HCT116 (cell line): ENCODE results near the gene GUK1.

Experiments
- CEBPB ChIP-seq: IDR thresholded peaks from 2 replicates; pipeline ENCODE4 v1.6.1; 2012; ENCODE audit warnings: low read depth
- CTCF ChIP-seq, 3 experiments: fragments of 200-600 bp in 1 of 3; sonication (generic) in 1 of 3; IDR thresholded peaks in 2 of 3; conservative IDR thresholded peaks in 1 of 3; 2 replicates each; pipeline ENCODE4 v1.5.1; 2012 to 2017; ENCODE audit warnings: low read depth in 2 of 3, low read length in 2 of 3, antibody characterized with exemption in 1 of 3, borderline replicate concordance in 1 of 3, control low read depth in 1 of 3, mild to moderate bottlenecking in 1 of 3, mixed read lengths in 1 of 3, mixed run types in 1 of 3, moderate library complexity in 1 of 3; ENCODE audit not compliant: insufficient read depth in 1 of 3
- EZH2 ChIP-seq: fragments of 200-600 bp; sonication (generic); IDR thresholded peaks from 2 replicates; pipeline ENCODE4 v1.6.1; 2017; ENCODE audit warnings: antibody characterized with exemption, mixed run types
- EZH2phosphoT487 ChIP-seq: fragments of 200-600 bp; IDR thresholded peaks from 2 replicates; pipeline ENCODE4 v1.6.1; 2018; ENCODE audit warnings: antibody characterized with exemption, borderline replicate concordance
- POLR2A ChIP-seq: IDR thresholded peaks from 2 replicates; pipeline ENCODE4 v1.7.0; 2011; ENCODE audit warnings: borderline replicate concordance; ENCODE audit not compliant: insufficient read depth, insufficient read length; ENCODE audit errors: extremely low read depth
- POLR2AphosphoS5 ChIP-seq: IDR thresholded peaks from 2 replicates; pipeline ENCODE4 v1.6.1; 2011; ENCODE audit warnings: mild to moderate bottlenecking, low read depth, low read length, moderate library complexity
- REST ChIP-seq: IDR thresholded peaks from 2 replicates; pipeline ENCODE4 v1.6.1; 2012; ENCODE audit warnings: low read depth
- TCF7L2 ChIP-seq: IDR thresholded peaks from 2 replicates; pipeline ENCODE4 v1.7.0; 2011; ENCODE audit warnings: borderline replicate concordance, inconsistent platforms; ENCODE audit not compliant: insufficient read depth, insufficient read length; ENCODE audit errors: extremely low read depth
- YY1 ChIP-seq: IDR thresholded peaks from 2 replicates; pipeline ENCODE4 v1.6.1; 2011; ENCODE audit warnings: low read length, low read depth, moderate library complexity, mild to moderate bottlenecking; ENCODE audit not compliant: insufficient replicate concordance; ENCODE audit errors: extremely low read depth
- ZNF274 ChIP-seq: fragments of 200-500 bp; sonication (Bioruptor generic); IDR thresholded peaks from 2 replicates; pipeline ENCODE4 v1.6.1; 2014; ENCODE audit warnings: mild to moderate bottlenecking, low read depth, low read length, inconsistent platforms

- TF ChIP-seq POLR2AphosphoS5 (no peak), EZH2 (no peak), ZNF274 (no peak), YY1 (no peak), CTCF (IDR thresholded peaks at IDR 0.05 in 2 of 3, conservative IDR thresholded peaks at IDR 0.05 in 1 of 3; ENCODE audit: borderline replicate concordance in 1 of 3, insufficient read depth in 1 of 3, low read depth in 2 of 3, low read length in 2 of 3) (no peak), CEBPB (no peak), REST (no peak), EZH2phosphoT487 (no peak), POLR2A (no peak), TCF7L2 (no peak)
These were observed 8.3 kb upstream of the GUK1 start for GRCh38 chr1:228131766-228132165.
